HL-60 (cell line): Measurements from ENCODE around the gene CEP44.

Experiments used
- POLR2AphosphoS5 ChIP-seq: IDR thresholded peaks from 2 replicates; pipeline ENCODE4 v1.6.1; 2012; ENCODE audit warnings: low read depth
- TF ChIP-seq, protein P1 (sequence below): IDR thresholded peaks from one replicate; pipeline ENCODE4 v1.5.1; 2011; ENCODE audit warnings: low read length, control low read depth, inconsistent platforms; ENCODE audit not compliant: insufficient read depth

DNA sequence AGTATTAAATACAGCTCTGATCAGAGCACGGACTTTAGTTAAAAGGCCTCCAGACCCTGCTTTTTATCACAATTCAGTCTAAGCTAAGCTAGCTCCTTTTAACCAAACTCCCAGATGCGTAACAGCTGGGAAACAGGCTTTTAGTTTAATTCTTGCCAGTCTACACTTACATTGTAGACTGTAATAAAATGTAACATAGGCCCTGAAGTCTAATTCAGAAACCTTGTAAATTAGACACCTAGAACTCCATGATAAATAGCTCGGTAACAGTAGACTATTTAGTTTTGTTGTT lies 20.3 kb upstream of the CEP44 start:
- TF ChIP-seq, protein P1, sequence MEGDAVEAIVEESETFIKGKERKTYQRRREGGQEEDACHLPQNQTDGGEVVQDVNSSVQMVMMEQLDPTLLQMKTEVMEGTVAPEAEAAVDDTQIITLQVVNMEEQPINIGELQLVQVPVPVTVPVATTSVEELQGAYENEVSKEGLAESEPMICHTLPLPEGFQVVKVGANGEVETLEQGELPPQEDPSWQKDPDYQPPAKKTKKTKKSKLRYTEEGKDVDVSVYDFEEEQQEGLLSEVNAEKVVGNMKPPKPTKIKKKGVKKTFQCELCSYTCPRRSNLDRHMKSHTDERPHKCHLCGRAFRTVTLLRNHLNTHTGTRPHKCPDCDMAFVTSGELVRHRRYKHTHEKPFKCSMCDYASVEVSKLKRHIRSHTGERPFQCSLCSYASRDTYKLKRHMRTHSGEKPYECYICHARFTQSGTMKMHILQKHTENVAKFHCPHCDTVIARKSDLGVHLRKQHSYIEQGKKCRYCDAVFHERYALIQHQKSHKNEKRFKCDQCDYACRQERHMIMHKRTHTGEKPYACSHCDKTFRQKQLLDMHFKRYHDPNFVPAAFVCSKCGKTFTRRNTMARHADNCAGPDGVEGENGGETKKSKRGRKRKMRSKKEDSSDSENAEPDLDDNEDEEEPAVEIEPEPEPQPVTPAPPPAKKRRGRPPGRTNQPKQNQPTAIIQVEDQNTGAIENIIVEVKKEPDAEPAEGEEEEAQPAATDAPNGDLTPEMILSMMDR = no peak
- TF ChIP-seq POLR2AphosphoS5 = no peak
